CD4-positive, alpha-beta T cell (primary cell): ENCODE data around the gene UBALD2. TPM values are rescaled to one million over a fixed set of nuclear protein-coding genes. Genes with fewer than 3 reads are reported as not detected.

Experiments
- ATAC-seq: fragments of 200-7000 bp; cut with Tn5 transposase; one replicate; pipeline ENCODE4 v1.10.0; 2022; ENCODE audit warnings: mild to moderate bottlenecking; ENCODE audit not compliant: poor library complexity
- CTCF ChIA-PET: fragments of 350-600 bp; sonication (Branson Sonifier 250); formaldehyde crosslinking; loops from one replicate; lab custom pipeline; 2021; ENCODE audit warnings: antibody characterized with exemption, inconsistent platforms; lab: Charles Lee
- POLR2A ChIA-PET: fragments of 350-600 bp; sonication (Branson Sonifier 250); formaldehyde crosslinking; loops from one replicate; lab custom pipeline; 2021; ENCODE audit warnings: antibody characterized with exemption, inconsistent platforms; lab: Charles Lee
- DNase-seq, 14 experiments: peaks; one replicate each; pipeline ENCODE4 v3.0.0-alpha.2; 2013 to 2020; ENCODE audit warnings: mixed read lengths in 2 of 14
- H3K27ac ChIP-seq, 2 donors: one replicate each; pipeline versions ENCODE4 v1.5.1 to v1.7.0; 2013; ENCODE audit warnings: low read length in 2 of 2, low read depth in 1 of 2, mild to moderate bottlenecking in 1 of 2
- H3K27me3 ChIP-seq, 2 experiments: 1 replicate in 1 of 2; 2 replicates in 1 of 2; pipeline versions ENCODE4 v1.6.1 to v1.7.0; 2013; ENCODE audit warnings: low read length in 2 of 2, control low read depth in 1 of 2, mild to moderate bottlenecking in 1 of 2, moderate library complexity in 1 of 2; ENCODE audit not compliant: insufficient read depth in 2 of 2, control insufficient read depth in 1 of 2
- H3K36me3 ChIP-seq: one replicate; pipeline ENCODE4 v1.6.1; 2013; ENCODE audit warnings: low read length, control low read depth; ENCODE audit not compliant: insufficient read depth
- H3K4me1 ChIP-seq: one replicate; pipeline ENCODE4 v1.6.1; 2013; ENCODE audit warnings: low read length, control low read depth; ENCODE audit not compliant: insufficient read depth
- H3K4me3 ChIP-seq: one replicate; pipeline ENCODE4 v1.5.1; 2013; ENCODE audit warnings: mild to moderate bottlenecking, low read length, moderate library complexity
- H3K9me3 ChIP-seq, 2 experiments: 1 replicate in 1 of 2; 2 replicates in 1 of 2; pipeline versions ENCODE4 v1.6.1 to v1.7.0; 2013; ENCODE audit warnings: low read length in 2 of 2, mild to moderate bottlenecking in 2 of 2, control low read depth in 1 of 2, moderate library complexity in 1 of 2; ENCODE audit not compliant: control insufficient read depth in 1 of 2, insufficient read depth in 1 of 2
- H3K27ac Mint-ChIP-seq: one replicate; pipeline ENCODE4 v1.8.0; 2020; ENCODE audit warnings: mixed read lengths
- H3K27me3 Mint-ChIP-seq: one replicate; pipeline ENCODE4 v1.8.0; 2021; ENCODE audit warnings: mixed read lengths
- H3K36me3 Mint-ChIP-seq: one replicate; pipeline ENCODE4 v1.8.0; 2021; ENCODE audit warnings: low read depth, mixed read lengths
- H3K4me1 Mint-ChIP-seq: one replicate; pipeline ENCODE4 v1.8.0; 2021; ENCODE audit warnings: low read depth, mixed read lengths
- H3K4me3 Mint-ChIP-seq: one replicate; pipeline ENCODE4 v1.8.0; 2020; ENCODE audit warnings: mild to moderate bottlenecking, mixed read lengths
- H3K9me3 Mint-ChIP-seq: one replicate; pipeline ENCODE4 v1.8.0; 2020; ENCODE audit warnings: mixed read lengths
- CTCF ChIP-seq: fragments of 200-600 bp; IDR thresholded peaks from one replicate; pipeline ENCODE4 v1.8.0; 2022; ENCODE audit warnings: antibody characterized with exemption, mild to moderate bottlenecking
- intact Hi-C, 2 experiments: fragments of 100-400 bp; cut with DNase I in 1 of 2; cut with micrococcal nuclease in 1 of 2; formaldehyde crosslinking; loops; one replicate each; pipeline versions ENCODE4 v1.15.1 to v1.9.0; 2023 to 2025; cut with DNase I, micrococcal nuclease
- total RNA-seq, 174 experiments: library from RNA in 2 of 174; stranded (reverse) in 2 of 174; gene quantifications; one replicate each; pipeline ENCODE4 v1.2.3 and lab custom pipeline; 2021 to 2026

UBALD2 gene
- total RNA-seq, 2 experiments from 2014 or later = 253 to 265 TPM

- H3K4me3 Mint-ChIP-seq = peak overlapping the region; percentile 96
- peaks cover 50% of the 10 kb centered on the region for H3K36me3 Mint-ChIP-seq
- H3K4me1 Mint-ChIP-seq = peaks cover 68% of the 10 kb centered on the region
- no peaks in the 10 kb centered on the region for H3K9me3 ChIP-seq
- H3K27ac ChIP-seq = peak overlapping the region in 1 of 2 donors; percentile 91
- DNase-seq (peak in 2 of 14 experiments; percentile 40 to 53), ATAC-seq (no peak)
- peaks cover 53% of the 10 kb centered on the region for H3K36me3 ChIP-seq
- CTCF ChIA-PET = interaction anchor here (0.8 to 3.1 kb wide), 4 partner anchors 9 to 149 kb away, joined by 3 to 17 read pairs (median 8); no protein-coding TSS in a partner anchor
- H3K27me3 ChIP-seq = no peaks in the 10 kb centered on the region
- POLR2A ChIA-PET = interaction anchor here (0.5 to 14.0 kb wide), 12 partner anchors 10 to 146 kb away, joined by 3 to 394 read pairs (median 8); partner anchors contain the start of gene RNF157
- no peak for TF ChIP-seq CTCF
- no peaks in the 10 kb centered on the region for H3K9me3 Mint-ChIP-seq
- intact Hi-C loops = no loop called here
- H3K27ac Mint-ChIP-seq = peak overlapping the region; percentile 98
- peaks cover 90% of the 10 kb centered on the region for H3K4me1 ChIP-seq
- H3K27me3 Mint-ChIP-seq = no peaks in the 10 kb centered on the region
- no peak overlapping the region for H3K4me3 ChIP-seq
Observed at GRCh38 chr17:76270127-76270592, 5.0 kb downstream of the UBALD2 start.

GRCh38 chr17:76270770-76271668 lies 5.9 kb downstream of the UBALD2 start:
- peak overlapping the region; percentile 98 for H3K27ac Mint-ChIP-seq
- DNase-seq = peak in 2 of 14 experiments; percentile 44 to 50
- Histone ChIP-seq H3K27ac (peak overlapping the region; percentile 82 to 86), H3K4me3 (peak overlapping the region; percentile 57), H3K36me3 (peaks cover 53% of the 10 kb centered on the region), H3K4me1 (peaks cover 96% of the 10 kb centered on the region), H3K9me3 (no peaks in the 10 kb centered on the region), H3K27me3 (no peaks in the 10 kb centered on the region)
- ChIA-PET CTCF (interaction anchor here (2.3 to 3.1 kb wide), 2 partner anchors 8 to 150 kb away, joined by 13 to 17 read pairs; no protein-coding TSS in a partner anchor), POLR2A (interaction anchor here (0.7 to 14.0 kb wide), 12 partner anchors 9 to 415 kb away, joined by 3 to 394 read pairs (median 8); partner anchors contain the start of gene RNF157)
- ATAC-seq = no peak
- TF ChIP-seq CTCF = no peak
- no peaks in the 10 kb centered on the region for H3K9me3 Mint-ChIP-seq
- H3K36me3 Mint-ChIP-seq = peaks cover 50% of the 10 kb centered on the region
- peak overlapping the region; percentile 82 for H3K4me3 Mint-ChIP-seq
- no peaks in the 10 kb centered on the region for H3K27me3 Mint-ChIP-seq
- intact Hi-C loops = no loop called here
- H3K4me1 Mint-ChIP-seq = peaks cover 68% of the 10 kb centered on the region

GRCh38 chr17:76271669-76272540 lies 6.8 kb downstream of the UBALD2 start:
- H3K4me1 ChIP-seq = peaks cover 92% of the 10 kb centered on the region
- Mint-ChIP-seq H3K4me3 (peak overlapping the region; percentile 82), H3K4me1 (peaks cover 66% of the 10 kb centered on the region), H3K27ac (peak overlapping the region; percentile 98), H3K9me3 (no peaks in the 10 kb centered on the region), H3K27me3 (no peaks in the 10 kb centered on the region), H3K36me3 (peaks cover 42% of the 10 kb centered on the region)
- peak overlapping the region; percentile 57 for H3K4me3 ChIP-seq
- DNase-seq (peak in 11 of 14 experiments; percentile 23 to 89 (median 55)), ATAC-seq (peak; percentile 25)
- H3K27ac ChIP-seq = peak overlapping the region; percentile 82 to 86
- H3K27me3 ChIP-seq = no peaks in the 10 kb centered on the region
- intact Hi-C loops = no loop called here
- no peaks in the 10 kb centered on the region for H3K9me3 ChIP-seq
- TF ChIP-seq CTCF = no peak
- ChIA-PET CTCF (interaction anchor here (3.1 kb wide), 1 partner anchor 151 kb away, joined by 13 read pairs; no protein-coding TSS in a partner anchor), POLR2A (interaction anchor here (0.9 to 14.0 kb wide), 11 partner anchors 7 to 416 kb away, joined by 3 to 394 read pairs (median 14); partner anchors contain the start of genes RNF157 and UBALD2)
- peaks cover 46% of the 10 kb centered on the region for H3K36me3 ChIP-seq
